Measurements from ENCODE around the gene DCUN1D5.
A peak's percentile ranks its signal among the peaks of the same experiment; 100 is the strongest.
"Not testable (repeated sequence)": the region's sequence is repeated elsewhere in the genome, so short reads cannot be mapped to it uniquely, and the experiment has no call there.

DCUN1D5 gene

GRCh38 chr11:103050351-103050750 is 41.6 kb downstream of the DCUN1D5 start:
- no peak for DNase-seq (ENCODE audit: low read depth in 1 of 2, low spot score in 1 of 2)
- no peak for TF ChIP-seq JUND (IDR thresholded peaks at IDR 0.05; ENCODE audit: low read depth)
- in situ Hi-C loops (cut with HindIII; ENCODE audit: low pct_unique_long_range_greater_than_20kb, low sequenced_read_pairs) = no loop called here

GRCh38 chr11:103047837-103048236 is 44.1 kb downstream of the DCUN1D5 start:
- no peak for DNase-seq (ENCODE audit: low read depth in 1 of 2, low spot score in 1 of 2)
- TF ChIP-seq JUND (IDR thresholded peaks at IDR 0.05; ENCODE audit: low read depth) = no peak
- in situ Hi-C loops (cut with HindIII; ENCODE audit: low pct_unique_long_range_greater_than_20kb, low sequenced_read_pairs) = no loop called here

- no peak for TF ChIP-seq JUND (IDR thresholded peaks at IDR 0.05; ENCODE audit: low read depth)
- no peak for DNase-seq (ENCODE audit: low read depth in 1 of 2, low spot score in 1 of 2)
- in situ Hi-C loops (cut with HindIII; ENCODE audit: low pct_unique_long_range_greater_than_20kb, low sequenced_read_pairs) = no loop called here
Observed at GRCh38 chr11:103043826-103044678, 47.9 kb downstream of the DCUN1D5 start.

- no peak for TF ChIP-seq JUND (IDR thresholded peaks at IDR 0.05; ENCODE audit: low read depth)
- no peak for DNase-seq (ENCODE audit: low read depth in 1 of 2, low spot score in 1 of 2)
- in situ Hi-C loops (cut with HindIII; ENCODE audit: low pct_unique_long_range_greater_than_20kb, low sequenced_read_pairs) = no loop called here
Observed at GRCh38 chr11:103042161-103042560, 49.8 kb downstream of the DCUN1D5 start.

GRCh38 chr11:103035791-103036434 is 56.0 kb downstream of the DCUN1D5 start:
- no peak for TF ChIP-seq JUND (IDR thresholded peaks at IDR 0.05; ENCODE audit: low read depth)
- in situ Hi-C loops (cut with HindIII; ENCODE audit: low pct_unique_long_range_greater_than_20kb, low sequenced_read_pairs) = no loop called here
- peak; percentile 38 to 78 for DNase-seq (ENCODE audit: low read depth in 1 of 2, low spot score in 1 of 2)

GRCh38 chr11:103035216-103035615 is 56.7 kb downstream of the DCUN1D5 start:
- in situ Hi-C loops (cut with HindIII; ENCODE audit: low pct_unique_long_range_greater_than_20kb, low sequenced_read_pairs) = no loop called here
- no peak for DNase-seq (ENCODE audit: low read depth in 1 of 2, low spot score in 1 of 2)
- TF ChIP-seq JUND (IDR thresholded peaks at IDR 0.05; ENCODE audit: low read depth) = no peak

- DNase-seq (ENCODE audit: low read depth in 1 of 2, low spot score in 1 of 2) = no peak
- TF ChIP-seq JUND (IDR thresholded peaks at IDR 0.05; ENCODE audit: low read depth) = no peak
- in situ Hi-C loops (cut with HindIII; ENCODE audit: low pct_unique_long_range_greater_than_20kb, low sequenced_read_pairs) = no loop called here
Observed at GRCh38 chr11:103031834-103032233, 60.1 kb downstream of the DCUN1D5 start.

- TF ChIP-seq JUND (IDR thresholded peaks at IDR 0.05; ENCODE audit: low read depth) = no peak
- no peak for DNase-seq (ENCODE audit: low read depth in 1 of 2, low spot score in 1 of 2)
- in situ Hi-C loops (cut with HindIII; ENCODE audit: low pct_unique_long_range_greater_than_20kb, low sequenced_read_pairs) = no loop called here
Observed at GRCh38 chr11:103029401-103029800, 62.6 kb downstream of the DCUN1D5 start.

GRCh38 chr11:103028304-103029020 is 63.5 kb downstream of the DCUN1D5 start:
- in situ Hi-C loops (cut with HindIII; ENCODE audit: low pct_unique_long_range_greater_than_20kb, low sequenced_read_pairs) = not testable (repeated sequence)

GRCh38 chr11:103024086-103024485 is 67.9 kb downstream of the DCUN1D5 start:
- DNase-seq (ENCODE audit: low read depth in 1 of 2, low spot score in 1 of 2) = no peak
- TF ChIP-seq JUND (IDR thresholded peaks at IDR 0.05; ENCODE audit: low read depth) = no peak
- in situ Hi-C loops (cut with HindIII; ENCODE audit: low pct_unique_long_range_greater_than_20kb, low sequenced_read_pairs) = no loop called here

More at GRCh38 chr11:103028304-103029020, 63.5 kb downstream of the DCUN1D5 start:
- not testable (repeated sequence) for DNase-seq (ENCODE audit: low read depth in 1 of 2, low spot score in 1 of 2)

GRCh38 chr11:103016031-103016430 is 75.9 kb downstream of the DCUN1D5 start:
- no peak for DNase-seq (ENCODE audit: low read depth in 1 of 2, low spot score in 1 of 2)
- no peak for TF ChIP-seq JUND (IDR thresholded peaks at IDR 0.05; ENCODE audit: low read depth)
- in situ Hi-C loops (cut with HindIII; ENCODE audit: low pct_unique_long_range_greater_than_20kb, low sequenced_read_pairs) = no loop called here

- in situ Hi-C loops (cut with HindIII; ENCODE audit: low pct_unique_long_range_greater_than_20kb, low sequenced_read_pairs) = no loop called here
- no peak for TF ChIP-seq JUND (IDR thresholded peaks at IDR 0.05; ENCODE audit: low read depth)
- no peak for DNase-seq (ENCODE audit: low read depth in 1 of 2, low spot score in 1 of 2)
Observed at GRCh38 chr11:103013421-103013820, 78.5 kb downstream of the DCUN1D5 start.

All from T47D (cell line).